GM12873 (cell line): ENCODE data around the gene SP140L.

Experiments
- CTCF ChIP-seq: IDR thresholded peaks from 2 replicates; pipeline ENCODE4 v1.5.1; 2012; ENCODE audit warnings: low read depth, mild to moderate bottlenecking, moderate library complexity, low read length, control low read depth; ENCODE audit not compliant: insufficient read depth; ENCODE audit errors: missing control alignments

The SP140L gene

GRCh38 chr2:230413479-230413878, 86.5 kb downstream of the SP140L start:
- no peak for TF ChIP-seq CTCF

GRCh38 chr2:230414302-230414701, 87.3 kb downstream of the SP140L start:
- no peak for TF ChIP-seq CTCF

GRCh38 chr2:230416061-230416721, 89.2 kb downstream of the SP140L start, which contains the start of gene SP100:
SP100 (plus strand) TSS chr2:230416201; CDS start chr2:230416297, 96 bp downstream.
- no peak for TF ChIP-seq CTCF

- no peak for TF ChIP-seq CTCF
Measured at GRCh38 chr2:230417436-230417835, 90.4 kb downstream of the SP140L start.

GRCh38 chr2:230418341-230419016, 91.5 kb downstream of the SP140L start:
- TF ChIP-seq CTCF: no peak

- TF ChIP-seq CTCF: no peak
Measured at GRCh38 chr2:230419181-230419580, 92.2 kb downstream of the SP140L start.

- TF ChIP-seq CTCF: no peak
Measured at GRCh38 chr2:230422149-230422548, 95.2 kb downstream of the SP140L start.
